ENCODE data around the gene M6PR. TPM values are rescaled to one million over a fixed set of nuclear protein-coding genes. Genes with fewer than 3 reads are reported as not detected.
"Not testable (repeated sequence)": the region's sequence is repeated elsewhere in the genome, so short reads cannot be mapped to it uniquely, and the experiment has no call there.

Gene M6PR
- total RNA-seq, 1 donor from 2014 or later: 117 TPM

DNA sequence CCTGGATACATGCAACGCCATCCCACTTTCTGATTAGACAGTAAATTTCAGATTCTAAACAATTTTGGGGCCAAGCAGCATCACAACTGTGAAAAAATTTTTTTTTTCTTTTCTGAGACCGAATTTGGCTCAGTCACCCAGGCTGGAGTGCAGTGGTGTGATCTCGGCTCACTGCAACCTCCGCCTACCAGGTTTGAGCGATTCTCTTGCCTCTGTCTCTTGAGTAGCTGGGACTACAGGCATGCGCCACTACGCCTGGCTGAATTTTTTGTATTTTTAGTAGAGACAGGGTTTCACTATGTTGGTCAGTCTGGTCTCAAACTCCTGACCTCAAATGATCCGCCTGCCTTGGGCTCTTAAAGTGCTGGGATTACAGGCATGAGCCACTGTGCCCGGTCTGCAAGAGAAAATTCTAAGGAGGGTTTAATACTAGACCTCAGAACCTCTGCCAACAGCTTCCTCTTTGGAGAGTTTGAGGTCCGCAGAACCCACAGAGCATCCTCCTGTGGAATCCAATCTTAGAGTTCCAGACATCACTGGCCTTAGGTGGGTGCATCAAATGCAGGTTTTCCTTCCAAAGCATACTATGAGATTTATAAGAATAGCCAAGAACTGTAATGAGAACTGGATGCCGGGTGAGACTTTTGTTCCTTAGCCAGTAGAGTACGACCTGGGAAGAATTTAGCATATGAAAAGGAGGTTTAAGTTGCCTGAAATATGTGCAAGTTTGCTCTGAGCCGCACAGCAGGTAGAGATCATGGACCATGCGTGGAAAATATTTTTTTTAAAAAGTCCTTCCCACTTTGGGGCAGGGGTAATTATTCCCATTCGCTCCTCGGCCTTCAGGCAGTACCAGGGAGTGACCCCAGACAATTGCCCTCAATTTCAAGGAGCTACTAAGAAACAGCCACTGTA is 42.9 kb downstream of the M6PR start:
- H3K4me3 Mint-ChIP-seq: no peak overlapping the region

GRCh38 chr12:8905546-8905945 is 43.9 kb downstream of the M6PR start:
- Mint-ChIP-seq H3K4me3 (peak overlapping the region; percentile 22), H3K36me3 (no peaks in the 10 kb centered on the region), H3K9me3 (no peaks in the 10 kb centered on the region), H3K4me1 (peaks cover 16% of the 10 kb centered on the region), H3K27ac (peak overlapping the region; percentile 94), H3K27me3 (ENCODE audit: low read depth) (no peaks in the 10 kb centered on the region)
- TF ChIP-seq, protein P1, sequence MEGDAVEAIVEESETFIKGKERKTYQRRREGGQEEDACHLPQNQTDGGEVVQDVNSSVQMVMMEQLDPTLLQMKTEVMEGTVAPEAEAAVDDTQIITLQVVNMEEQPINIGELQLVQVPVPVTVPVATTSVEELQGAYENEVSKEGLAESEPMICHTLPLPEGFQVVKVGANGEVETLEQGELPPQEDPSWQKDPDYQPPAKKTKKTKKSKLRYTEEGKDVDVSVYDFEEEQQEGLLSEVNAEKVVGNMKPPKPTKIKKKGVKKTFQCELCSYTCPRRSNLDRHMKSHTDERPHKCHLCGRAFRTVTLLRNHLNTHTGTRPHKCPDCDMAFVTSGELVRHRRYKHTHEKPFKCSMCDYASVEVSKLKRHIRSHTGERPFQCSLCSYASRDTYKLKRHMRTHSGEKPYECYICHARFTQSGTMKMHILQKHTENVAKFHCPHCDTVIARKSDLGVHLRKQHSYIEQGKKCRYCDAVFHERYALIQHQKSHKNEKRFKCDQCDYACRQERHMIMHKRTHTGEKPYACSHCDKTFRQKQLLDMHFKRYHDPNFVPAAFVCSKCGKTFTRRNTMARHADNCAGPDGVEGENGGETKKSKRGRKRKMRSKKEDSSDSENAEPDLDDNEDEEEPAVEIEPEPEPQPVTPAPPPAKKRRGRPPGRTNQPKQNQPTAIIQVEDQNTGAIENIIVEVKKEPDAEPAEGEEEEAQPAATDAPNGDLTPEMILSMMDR (IDR thresholded peaks at IDR 0.05; ENCODE audit: unreplicated experiment): no peak
- peak in 1 of 2 experiments; percentile 44 for DNase-seq (ENCODE audit: low spot score in 2 of 2, unreplicated experiment in 2 of 2)

More for the DNA sequence above, 42.9 kb downstream of the M6PR start:
- no peak for DNase-seq (ENCODE audit: low spot score in 2 of 2, unreplicated experiment in 2 of 2)
- peak overlapping the region; percentile 94 for H3K27ac Mint-ChIP-seq
- H3K27me3 Mint-ChIP-seq (ENCODE audit: low read depth): no peaks in the 10 kb centered on the region
- TF ChIP-seq, protein P1 (IDR thresholded peaks at IDR 0.05; ENCODE audit: unreplicated experiment): no peak
- H3K9me3 Mint-ChIP-seq: no peaks in the 10 kb centered on the region
- peaks cover 22% of the 10 kb centered on the region for H3K4me1 Mint-ChIP-seq
- H3K36me3 Mint-ChIP-seq: no peaks in the 10 kb centered on the region

DNA sequence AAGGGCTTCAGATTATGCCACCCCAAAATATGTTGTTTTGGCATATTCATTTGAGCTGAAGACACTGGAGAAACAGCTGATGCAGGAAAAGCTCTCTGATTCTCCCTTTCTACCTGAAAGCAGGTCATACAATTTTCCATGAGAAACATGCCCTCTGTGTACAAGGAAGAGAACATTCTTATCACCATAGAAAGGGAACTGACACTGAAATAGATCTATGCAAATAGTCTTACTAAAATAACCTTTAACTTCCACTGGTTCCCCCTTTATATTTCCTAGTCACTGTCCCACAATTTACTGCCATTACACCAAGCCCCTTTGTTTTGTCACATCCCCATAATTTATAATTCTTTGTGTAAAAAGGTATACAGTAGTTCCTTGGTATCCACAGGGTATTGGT is 44.8 kb downstream of the M6PR start:
- peaks cover 1% of the 10 kb centered on the region for H3K36me3 Mint-ChIP-seq
- TF ChIP-seq, protein P1 (IDR thresholded peaks at IDR 0.05; ENCODE audit: unreplicated experiment): no peak
- no peak for DNase-seq (ENCODE audit: low spot score in 2 of 2, unreplicated experiment in 2 of 2)
- H3K27me3 Mint-ChIP-seq (ENCODE audit: low read depth): no peaks in the 10 kb centered on the region
- H3K27ac Mint-ChIP-seq: peak overlapping the region; percentile 76
- H3K9me3 Mint-ChIP-seq: no peaks in the 10 kb centered on the region
- peaks cover 13% of the 10 kb centered on the region for H3K4me1 Mint-ChIP-seq
- H3K4me3 Mint-ChIP-seq: no peak overlapping the region

GRCh38 chr12:8903646-8904045 is 45.8 kb downstream of the M6PR start:
- Mint-ChIP-seq H3K9me3 (no peaks in the 10 kb centered on the region), H3K27ac (peak overlapping the region; percentile 45), H3K27me3 (ENCODE audit: low read depth) (no peaks in the 10 kb centered on the region), H3K36me3 (peaks cover 1% of the 10 kb centered on the region), H3K4me3 (no peak overlapping the region), H3K4me1 (peaks cover 13% of the 10 kb centered on the region)
- no peak for DNase-seq (ENCODE audit: low spot score in 2 of 2, unreplicated experiment in 2 of 2)
- TF ChIP-seq, protein P1 (IDR thresholded peaks at IDR 0.05; ENCODE audit: unreplicated experiment): no peak

GRCh38 chr12:8902703-8903102 is 46.7 kb downstream of the M6PR start:
- H3K4me3 Mint-ChIP-seq; H3K27ac Mint-ChIP-seq; H3K9me3 Mint-ChIP-seq; H3K36me3 Mint-ChIP-seq; DNase-seq (ENCODE audit: low spot score in 2 of 2, unreplicated experiment in 2 of 2); H3K27me3 Mint-ChIP-seq (ENCODE audit: low read depth): not testable (repeated sequence)
- H3K4me1 Mint-ChIP-seq: peaks cover 13% of the 10 kb centered on the region

- no peaks in the 10 kb centered on the region for H3K27me3 Mint-ChIP-seq (ENCODE audit: low read depth)
- TF ChIP-seq, protein P1 (IDR thresholded peaks at IDR 0.05; ENCODE audit: unreplicated experiment): no peak
These were observed 49.6 kb downstream of the M6PR start for GRCh38 chr12:8899830-8900229.

More at GRCh38 chr12:8899830-8900229, 49.6 kb downstream of the M6PR start:
- Mint-ChIP-seq H3K4me3 (no peak overlapping the region), H3K9me3 (peaks cover 7% of the 10 kb centered on the region), H3K27ac (no peak overlapping the region), H3K4me1 (peaks cover 3% of the 10 kb centered on the region), H3K36me3 (peaks cover 1% of the 10 kb centered on the region)
- no peak for DNase-seq (ENCODE audit: low spot score in 2 of 2, unreplicated experiment in 2 of 2)
